Cardiac muscle cell (in vitro differentiated cells and primary cell): Measurements from ENCODE around the gene SLCO1C1. TPM values are rescaled to one million over a fixed set of nuclear protein-coding genes. Genes with fewer than 3 reads are reported as not detected.
"Not testable (repeated sequence)": the region's sequence is repeated elsewhere in the genome, so short reads cannot be mapped to it uniquely, and the experiment has no call there.

Experiments used
- DNase-seq, 2 donors: peaks; one replicate each; pipeline versions ENCODE4 v3.0.0 to v3.0.0-alpha.2; 2010 to 2017; ENCODE audit warnings: low read depth in 1 of 2, low spot score in 1 of 2
- H3K27ac ChIP-seq: fragments of 200-600 bp; sonication (generic); 2 replicates; pipeline ENCODE4 v1.5.1; 2016
- H3K27me3 ChIP-seq: fragments of 200-600 bp; sonication (generic); 2 replicates; pipeline ENCODE4 v1.6.0; 2016; ENCODE audit warnings: control low read depth
- H3K36me3 ChIP-seq: fragments of 200-600 bp; sonication (generic); 2 replicates; pipeline ENCODE4 v1.5.1; 2016; ENCODE audit warnings: control low read depth
- H3K4me1 ChIP-seq: fragments of 200-600 bp; sonication (generic); 2 replicates; pipeline ENCODE4 v1.8.1; 2017; ENCODE audit warnings: low read depth, mild to moderate bottlenecking, mixed run types
- H3K4me3 ChIP-seq: fragments of 200-600 bp; sonication (generic); 2 replicates; pipeline ENCODE4 v1.5.1; 2016; ENCODE audit warnings: mild to moderate bottlenecking
- H3K9me3 ChIP-seq: fragments of 200-600 bp; sonication (generic); 2 replicates; pipeline ENCODE4 v1.5.1; 2017; ENCODE audit warnings: low read depth, mild to moderate bottlenecking, control low read depth
- polyA plus RNA-seq: library from polyadenylated mRNA; unstranded; fragments of >200 nt; fragmentation: Nextera tagmentation; extraction: Ambion mirVana; gene quantifications from 2 replicates; pipeline ENCODE4 v1.2.1, GENCODE V29; 2016
- total RNA-seq: library from RNA; depleted of rRNA; stranded (reverse); fragments of >200 nt; gene quantifications from 2 replicates; pipeline ENCODE4 v1.2.3, GENCODE V29; 2016
- TF ChIP-seq, protein P1 (sequence below): IDR thresholded peaks from 2 replicates; pipeline ENCODE4 v1.5.1; 2012; ENCODE audit warnings: low read depth, mild to moderate bottlenecking, low read length

Gene SLCO1C1
- total and polyA plus RNA-seq, 2 experiments from 2014 or later, result 0.37 TPM; not detected in 1

DNA sequence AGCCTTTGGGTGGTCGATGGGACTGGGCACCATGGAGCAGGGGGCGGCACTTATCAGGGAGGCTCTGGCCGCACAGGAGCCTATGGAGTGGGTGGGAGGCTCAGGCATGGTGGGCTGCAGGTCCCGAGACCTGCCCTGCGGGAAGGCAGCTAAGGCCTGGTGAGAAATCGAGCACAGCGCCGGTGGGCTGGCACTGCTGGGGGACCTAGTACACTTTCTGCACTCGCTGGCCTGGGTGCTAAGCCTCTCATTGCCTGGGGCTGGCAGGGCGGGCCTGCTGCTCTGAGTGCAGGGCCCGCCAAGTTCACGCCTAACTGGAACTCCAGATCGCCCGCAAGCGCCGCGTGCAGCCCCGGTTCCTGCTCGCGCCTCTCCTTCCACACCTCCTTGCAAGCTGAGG, 82.3 kb downstream of the SLCO1C1 start:
- Histone ChIP-seq H3K27me3 (no peaks in the 10 kb centered on the region), H3K4me3 (no peak overlapping the region), H3K36me3 (no peaks in the 10 kb centered on the region), H3K9me3 (no peaks in the 10 kb centered on the region), H3K27ac (no peak overlapping the region), H3K4me1 (no peaks in the 10 kb centered on the region)
- TF ChIP-seq, protein P1, sequence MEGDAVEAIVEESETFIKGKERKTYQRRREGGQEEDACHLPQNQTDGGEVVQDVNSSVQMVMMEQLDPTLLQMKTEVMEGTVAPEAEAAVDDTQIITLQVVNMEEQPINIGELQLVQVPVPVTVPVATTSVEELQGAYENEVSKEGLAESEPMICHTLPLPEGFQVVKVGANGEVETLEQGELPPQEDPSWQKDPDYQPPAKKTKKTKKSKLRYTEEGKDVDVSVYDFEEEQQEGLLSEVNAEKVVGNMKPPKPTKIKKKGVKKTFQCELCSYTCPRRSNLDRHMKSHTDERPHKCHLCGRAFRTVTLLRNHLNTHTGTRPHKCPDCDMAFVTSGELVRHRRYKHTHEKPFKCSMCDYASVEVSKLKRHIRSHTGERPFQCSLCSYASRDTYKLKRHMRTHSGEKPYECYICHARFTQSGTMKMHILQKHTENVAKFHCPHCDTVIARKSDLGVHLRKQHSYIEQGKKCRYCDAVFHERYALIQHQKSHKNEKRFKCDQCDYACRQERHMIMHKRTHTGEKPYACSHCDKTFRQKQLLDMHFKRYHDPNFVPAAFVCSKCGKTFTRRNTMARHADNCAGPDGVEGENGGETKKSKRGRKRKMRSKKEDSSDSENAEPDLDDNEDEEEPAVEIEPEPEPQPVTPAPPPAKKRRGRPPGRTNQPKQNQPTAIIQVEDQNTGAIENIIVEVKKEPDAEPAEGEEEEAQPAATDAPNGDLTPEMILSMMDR, result no peak
- no peak for DNase-seq

DNA sequence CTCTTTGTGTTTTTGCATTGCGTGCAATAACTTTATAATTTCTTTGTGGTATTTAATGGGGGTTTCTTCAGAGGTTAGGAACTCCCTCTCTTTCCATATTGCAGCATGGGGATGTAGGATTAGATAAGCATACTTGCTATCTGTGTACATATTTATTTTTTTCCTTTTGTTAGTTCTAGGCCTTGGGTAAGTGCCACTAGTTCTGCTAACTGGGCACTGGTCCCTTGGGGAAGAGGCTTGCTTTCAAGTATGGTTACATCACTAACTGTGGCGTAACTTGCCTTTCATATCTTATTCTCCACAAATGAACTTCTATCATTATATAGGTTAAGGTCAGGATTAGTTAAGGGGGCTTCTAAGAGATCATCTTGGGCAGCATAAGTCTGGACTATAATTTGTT, 83.8 kb downstream of the SLCO1C1 start:
- H3K27ac ChIP-seq, result no peak overlapping the region
- TF ChIP-seq, protein P1, result no peak
- H3K9me3 ChIP-seq, result no peaks in the 10 kb centered on the region
- H3K27me3 ChIP-seq, result no peaks in the 10 kb centered on the region
- no peaks in the 10 kb centered on the region for H3K4me1 ChIP-seq
- no peak for DNase-seq
- no peak overlapping the region for H3K4me3 ChIP-seq
- no peaks in the 10 kb centered on the region for H3K36me3 ChIP-seq

DNA sequence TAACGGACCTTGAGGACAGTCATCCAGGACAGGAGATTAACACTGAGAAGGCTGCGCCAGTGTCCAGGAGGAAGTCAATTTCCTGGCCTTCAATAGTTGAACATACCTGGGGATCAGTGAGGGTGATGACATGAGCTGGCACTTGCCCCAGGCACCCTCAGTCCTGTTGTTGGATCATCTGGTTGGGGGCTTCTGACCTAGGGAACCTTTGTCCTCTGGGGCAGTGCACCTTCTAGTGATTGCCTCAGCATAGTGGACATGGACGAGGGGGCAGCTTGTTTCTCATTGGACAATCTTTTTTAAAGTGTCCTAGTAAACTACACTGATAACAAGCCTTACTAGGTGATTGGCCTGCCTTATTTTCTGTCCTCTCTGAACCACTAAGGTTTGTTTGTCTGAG, 84.8 kb downstream of the SLCO1C1 start:
- H3K27ac ChIP-seq, H3K4me1 ChIP-seq, H3K4me3 ChIP-seq, H3K36me3 ChIP-seq, H3K9me3 ChIP-seq, DNase-seq, H3K27me3 ChIP-seq: not testable (repeated sequence)

DNA sequence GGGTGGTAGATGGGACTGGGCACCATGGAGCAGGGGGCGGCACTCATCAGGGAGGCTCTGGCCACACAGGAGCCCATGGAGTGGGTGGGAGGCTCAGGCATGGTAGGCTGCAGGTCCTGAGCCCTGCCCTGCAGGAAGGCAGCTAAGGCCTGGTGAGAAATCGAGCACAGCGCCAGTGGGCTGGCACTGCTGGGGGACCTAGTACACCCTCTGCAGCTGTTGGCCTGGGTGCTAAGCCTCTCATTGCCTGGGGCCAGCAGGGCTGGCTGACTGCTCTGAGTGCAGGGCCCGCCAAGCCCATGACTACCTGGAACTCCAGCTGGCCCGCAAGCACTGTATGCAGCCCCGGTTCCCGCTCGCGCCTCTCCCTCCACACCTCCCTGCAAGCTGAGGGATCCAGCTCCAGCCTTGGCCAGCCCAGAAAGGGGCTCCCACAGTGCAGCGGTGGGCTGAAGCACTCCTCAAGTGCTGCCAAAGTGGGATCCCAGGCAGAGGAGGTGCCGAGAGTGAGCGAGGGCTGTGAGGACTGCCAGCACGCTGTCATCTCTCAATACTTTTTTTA, 88.7 kb downstream of the SLCO1C1 start:
- not testable (repeated sequence) for H3K36me3 ChIP-seq, H3K9me3 ChIP-seq, H3K4me1 ChIP-seq, DNase-seq, H3K27ac ChIP-seq, H3K27me3 ChIP-seq, H3K4me3 ChIP-seq

DNA sequence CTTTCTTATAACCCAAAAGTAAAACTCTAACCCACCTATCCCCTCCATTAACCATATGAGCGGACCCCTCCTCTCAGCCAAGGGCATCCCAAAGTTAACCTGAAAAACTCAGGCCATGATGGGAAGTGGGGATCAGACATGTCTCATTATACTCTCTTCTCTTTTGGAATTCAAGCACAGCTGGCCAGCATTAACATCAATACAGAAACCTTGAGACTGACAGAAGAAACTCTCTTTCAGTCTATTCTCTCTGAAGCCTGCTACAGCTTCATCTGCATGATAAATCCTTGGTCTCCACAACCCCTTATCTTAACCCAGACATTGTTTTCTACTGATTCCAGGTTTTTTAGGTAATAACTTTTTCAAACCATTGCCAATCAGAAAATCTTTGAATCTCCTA, 97.8 kb downstream of the SLCO1C1 start:
- Histone ChIP-seq H3K9me3 (no peaks in the 10 kb centered on the region), H3K27me3 (no peaks in the 10 kb centered on the region), H3K4me3 (no peak overlapping the region), H3K27ac (no peak overlapping the region), H3K36me3 (no peaks in the 10 kb centered on the region), H3K4me1 (no peaks in the 10 kb centered on the region)
- TF ChIP-seq, protein P1, result no peak
- no peak for DNase-seq

DNA sequence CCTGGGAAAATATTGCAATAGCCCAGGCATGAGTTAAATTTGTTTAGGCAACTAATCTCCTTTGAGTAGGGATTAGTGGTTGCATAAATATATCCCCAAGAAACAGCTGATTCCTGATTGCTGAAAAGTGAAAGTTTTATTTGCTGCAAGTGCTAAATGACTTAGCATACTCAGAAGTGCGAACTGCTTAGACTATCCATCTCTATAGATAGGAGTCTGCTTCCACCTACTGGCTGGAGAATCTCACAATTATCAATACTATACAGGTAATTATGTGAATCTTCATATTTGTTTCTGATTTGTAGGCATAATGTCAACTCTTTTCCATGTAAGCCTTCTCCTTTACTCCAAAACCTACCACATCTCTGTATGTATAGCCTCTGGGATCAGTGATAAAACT, 103.4 kb downstream of the SLCO1C1 start:
- Histone ChIP-seq H3K27me3 (no peaks in the 10 kb centered on the region), H3K4me1 (no peaks in the 10 kb centered on the region), H3K4me3 (no peak overlapping the region), H3K9me3 (no peaks in the 10 kb centered on the region), H3K36me3 (no peaks in the 10 kb centered on the region), H3K27ac (no peak overlapping the region)
- peak; percentile 28 to 31 for DNase-seq
- TF ChIP-seq, protein P1, result peak; percentile 18

DNA sequence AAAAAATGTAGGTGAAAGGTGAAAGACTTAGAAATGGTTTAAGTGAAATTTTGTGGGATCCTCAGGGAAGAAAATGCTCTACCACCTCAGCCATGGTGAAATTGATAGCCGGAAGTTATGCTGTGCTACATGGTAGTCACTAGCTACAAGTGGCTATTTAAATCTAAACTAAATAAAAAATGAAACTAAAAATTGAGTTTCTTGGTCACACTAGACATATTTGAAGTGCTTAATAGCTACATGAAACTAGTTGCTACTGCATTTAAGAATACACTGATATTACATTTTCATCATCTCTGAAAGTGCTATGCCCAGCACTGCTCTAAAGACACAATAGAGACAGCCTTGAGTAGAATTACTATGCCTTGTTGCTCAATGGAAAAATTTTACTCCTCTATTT, 105.0 kb downstream of the SLCO1C1 start:
- no peaks in the 10 kb centered on the region for H3K36me3 ChIP-seq
- H3K4me1 ChIP-seq, result no peaks in the 10 kb centered on the region
- TF ChIP-seq, protein P1, result no peak
- no peak overlapping the region for H3K4me3 ChIP-seq
- no peak overlapping the region for H3K27ac ChIP-seq
- H3K27me3 ChIP-seq, result no peaks in the 10 kb centered on the region
- no peak for DNase-seq
- H3K9me3 ChIP-seq, result no peaks in the 10 kb centered on the region
